ENCODE data around the gene AP4E1.
"Not testable (repeated sequence)": the region's sequence is repeated elsewhere in the genome, so short reads cannot be mapped to it uniquely, and the experiment has no call there.

The AP4E1 gene

GRCh38 chr15:51004103-51004551, 95.6 kb downstream of the AP4E1 start:
- no peak overlapping the region for H3K4me3 ChIP-seq (ENCODE audit: low read depth, low read length)
- peak; percentile 9 for DNase-seq (ENCODE audit: low read depth)

GRCh38 chr15:51006336-51006985, 98.0 kb downstream of the AP4E1 start:
- no peak for DNase-seq (ENCODE audit: low read depth)
- no peak overlapping the region for H3K4me3 ChIP-seq (ENCODE audit: low read depth, low read length)

DNA sequence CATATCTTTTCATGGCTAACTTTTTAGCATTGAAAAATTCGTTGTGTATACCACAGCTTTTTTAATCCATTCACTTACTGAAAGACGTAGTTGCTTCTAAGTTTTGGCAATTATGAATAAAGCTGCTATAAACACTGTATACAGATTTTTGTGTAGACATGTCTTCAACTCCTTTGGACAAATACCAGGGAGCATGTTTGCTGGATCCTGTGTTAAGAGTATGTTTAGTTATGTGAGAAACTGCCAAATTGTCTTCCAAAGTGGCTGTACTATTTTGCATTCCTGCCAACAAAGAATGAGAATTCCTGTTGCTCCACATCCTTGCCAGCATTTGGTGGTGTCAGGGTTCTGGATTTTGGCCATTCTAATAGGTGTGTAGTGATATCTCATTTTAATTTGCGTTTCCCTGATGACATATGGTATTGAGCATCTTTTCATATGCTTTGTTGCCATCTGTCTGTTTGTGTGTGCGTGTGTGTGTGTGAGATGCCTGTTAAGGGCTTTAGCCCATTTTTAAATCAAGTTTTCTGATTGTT, 98.7 kb downstream of the AP4E1 start:
- DNase-seq (ENCODE audit: low read depth) = no peak
- H3K4me3 ChIP-seq (ENCODE audit: low read depth, low read length) = no peak overlapping the region

DNA sequence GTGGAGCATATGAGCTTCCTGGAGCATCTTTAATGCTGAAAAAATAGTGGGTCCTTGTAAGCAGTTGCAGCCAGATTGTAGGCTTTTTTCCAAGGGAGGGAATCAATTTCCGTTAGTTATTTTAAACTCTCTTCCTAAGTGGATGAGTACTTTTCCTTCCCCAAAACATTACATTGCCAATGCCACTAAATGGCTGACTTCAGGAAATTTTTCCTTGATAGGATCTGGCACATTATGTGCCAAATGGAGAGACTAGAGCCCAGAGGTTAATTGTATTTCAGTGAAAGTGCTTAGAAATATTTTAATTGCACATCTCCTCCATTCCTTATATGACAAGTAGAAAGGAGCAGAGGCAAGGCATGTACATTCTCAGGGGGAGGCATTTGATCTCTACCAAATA, 102.7 kb downstream of the AP4E1 start:
- H3K4me3 ChIP-seq (ENCODE audit: low read depth, low read length) = no peak overlapping the region
- no peak for DNase-seq (ENCODE audit: low read depth)

- H3K4me3 ChIP-seq (ENCODE audit: low read depth, low read length) = no peak overlapping the region
- no peak for DNase-seq (ENCODE audit: low read depth)
Observed at GRCh38 chr15:51016615-51017014, 108.1 kb downstream of the AP4E1 start.

DNA sequence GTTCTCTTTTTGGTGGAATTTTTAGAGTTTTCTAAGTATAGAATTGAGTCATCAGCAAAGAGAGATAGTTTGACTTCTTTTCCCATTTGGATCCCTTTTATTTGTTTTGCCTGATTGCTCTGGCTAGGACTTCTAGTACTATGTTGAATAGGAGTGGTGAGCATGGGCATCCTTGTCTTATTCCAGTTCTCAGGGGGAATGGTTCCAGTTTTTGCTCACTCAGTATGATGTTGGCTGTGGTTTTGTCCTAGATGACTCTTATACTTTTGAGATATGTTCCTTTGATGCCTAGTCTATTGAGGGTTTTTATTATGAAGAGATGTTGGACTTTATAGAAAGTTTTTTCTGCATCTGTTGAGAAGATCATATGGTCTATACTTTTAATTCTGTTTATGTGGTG, 113.7 kb downstream of the AP4E1 start:
- H3K4me3 ChIP-seq (ENCODE audit: low read depth, low read length) = no peak overlapping the region
- no peak for DNase-seq (ENCODE audit: low read depth)

- no peak overlapping the region for H3K4me3 ChIP-seq (ENCODE audit: low read depth, low read length)
- DNase-seq (ENCODE audit: low read depth) = no peak
Observed at GRCh38 chr15:51023499-51023898, 115.0 kb downstream of the AP4E1 start.

DNA sequence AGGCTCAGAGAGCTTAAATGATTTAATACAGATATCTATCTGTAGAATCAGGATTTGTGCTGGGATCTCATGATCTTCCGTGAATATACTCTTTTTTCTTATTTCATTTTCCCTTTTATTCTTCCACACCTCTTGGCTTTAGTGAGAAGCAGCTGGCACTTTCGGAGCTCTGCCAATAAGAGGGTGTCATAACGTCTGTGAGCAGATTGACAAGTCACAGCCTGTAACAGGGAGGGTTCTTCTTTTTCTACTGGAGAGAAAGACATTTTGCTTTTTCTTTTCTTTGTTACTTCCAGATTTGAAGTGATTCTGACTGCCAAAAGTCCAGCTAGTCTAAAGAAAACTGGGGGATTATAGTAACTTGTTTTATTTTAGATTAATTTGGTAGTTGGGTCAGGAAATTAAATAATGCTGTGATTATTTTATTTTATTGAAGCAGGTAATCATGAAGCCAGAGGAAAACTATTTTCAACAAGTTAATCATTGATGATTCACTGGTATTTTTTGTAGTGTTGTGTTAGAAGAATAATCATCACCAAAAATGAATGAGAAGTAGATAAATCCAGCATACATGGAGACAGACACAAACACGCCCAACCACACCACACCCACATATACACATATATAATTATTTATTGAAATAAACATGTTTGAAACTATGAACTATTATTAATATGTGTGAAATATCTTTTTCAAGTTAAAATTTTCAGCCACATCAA, 116.4 kb downstream of the AP4E1 start:
- no peak overlapping the region for H3K4me3 ChIP-seq (ENCODE audit: low read depth, low read length)
- peak; percentile 4 for DNase-seq (ENCODE audit: low read depth)

DNA sequence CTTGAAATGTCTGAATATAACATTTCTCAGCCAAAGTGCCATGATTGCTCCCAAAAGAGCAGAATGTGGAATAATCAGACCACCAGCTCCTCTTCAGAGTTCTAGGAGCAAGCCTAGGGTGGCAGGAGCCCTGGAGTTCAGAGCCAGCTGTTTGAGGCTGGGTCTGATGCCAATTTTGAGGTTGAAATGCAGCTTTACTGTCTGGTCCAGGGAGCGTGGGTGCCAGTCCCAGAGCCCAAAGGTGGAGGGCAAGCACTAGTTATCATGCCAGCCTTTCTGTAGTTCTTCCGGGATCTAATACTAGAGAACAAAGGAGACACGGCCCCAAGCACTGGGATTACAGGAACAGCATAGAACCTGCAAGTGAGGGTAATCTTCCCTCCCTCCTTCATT, 117.0 kb downstream of the AP4E1 start:
- DNase-seq (ENCODE audit: low read depth) = no peak
- no peak overlapping the region for H3K4me3 ChIP-seq (ENCODE audit: low read depth, low read length)

- peak; percentile 47 for DNase-seq (ENCODE audit: low read depth)
- no peak overlapping the region for H3K4me3 ChIP-seq (ENCODE audit: low read depth, low read length)
Observed at GRCh38 chr15:51030649-51031316, 122.3 kb downstream of the AP4E1 start.

- H3K4me3 ChIP-seq (ENCODE audit: low read depth, low read length); DNase-seq (ENCODE audit: low read depth): not testable (repeated sequence)
Observed at GRCh38 chr15:51037474-51037873, 129.0 kb downstream of the AP4E1 start.

GRCh38 chr15:51038162-51038973, 129.9 kb downstream of the AP4E1 start:
- no peak for DNase-seq (ENCODE audit: low read depth)
- no peak overlapping the region for H3K4me3 ChIP-seq (ENCODE audit: low read depth, low read length)

DNA sequence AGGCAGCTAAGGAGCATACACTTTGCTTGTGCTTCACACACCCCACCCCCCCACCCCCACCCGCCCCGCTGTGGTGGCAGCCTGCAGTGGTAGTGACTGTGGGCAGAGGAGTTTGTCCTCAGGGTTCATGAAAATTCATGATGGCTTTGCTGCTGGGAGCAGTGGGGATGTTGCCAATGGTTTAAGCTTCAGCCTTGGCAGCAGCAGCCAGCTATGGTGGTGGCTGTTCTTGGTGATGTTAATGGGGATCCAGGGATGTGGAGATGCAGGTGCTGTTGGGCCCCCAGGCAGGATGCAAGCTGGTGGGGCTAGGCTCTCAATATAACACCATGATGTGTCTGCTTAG, 130.5 kb downstream of the AP4E1 start:
- DNase-seq (ENCODE audit: low read depth) = no peak

GRCh38 chr15:51044037-51044727, 135.7 kb downstream of the AP4E1 start:
- DNase-seq (ENCODE audit: low read depth) = no peak
- no peak overlapping the region for H3K4me3 ChIP-seq (ENCODE audit: low read depth, low read length)

More for the DNA sequence above, 130.5 kb downstream of the AP4E1 start:
- no peak overlapping the region for H3K4me3 ChIP-seq (ENCODE audit: low read depth, low read length)

DNA sequence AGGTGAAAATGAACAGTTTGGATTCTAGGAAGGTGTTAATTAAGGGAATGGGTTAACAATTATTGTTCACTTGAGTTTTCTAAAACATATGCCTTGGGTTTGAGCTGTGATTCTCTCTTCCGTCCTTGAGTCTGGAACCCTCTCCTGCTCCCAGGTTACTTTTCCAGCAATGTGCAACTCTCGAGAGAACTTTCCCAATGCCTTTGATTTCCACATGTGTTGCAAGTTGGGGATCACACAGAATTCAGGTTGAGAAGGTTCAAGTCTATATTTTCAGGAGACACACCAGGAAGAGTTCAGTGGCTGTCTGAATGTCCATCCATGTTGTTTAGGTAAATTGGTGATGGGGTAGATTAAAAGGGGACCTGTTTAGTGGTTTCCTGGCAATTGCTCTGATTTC, 137.5 kb downstream of the AP4E1 start:
- no peak overlapping the region for H3K4me3 ChIP-seq (ENCODE audit: low read depth, low read length)
- DNase-seq (ENCODE audit: low read depth) = no peak

- DNase-seq (ENCODE audit: low read depth) = no peak
- H3K4me3 ChIP-seq (ENCODE audit: low read depth, low read length) = no peak overlapping the region
Observed at GRCh38 chr15:51046799-51047449, 138.4 kb downstream of the AP4E1 start.

- no peak overlapping the region for H3K4me3 ChIP-seq (ENCODE audit: low read depth, low read length)
- no peak for DNase-seq (ENCODE audit: low read depth)
Observed at GRCh38 chr15:51048308-51048707, 139.8 kb downstream of the AP4E1 start.

DNA sequence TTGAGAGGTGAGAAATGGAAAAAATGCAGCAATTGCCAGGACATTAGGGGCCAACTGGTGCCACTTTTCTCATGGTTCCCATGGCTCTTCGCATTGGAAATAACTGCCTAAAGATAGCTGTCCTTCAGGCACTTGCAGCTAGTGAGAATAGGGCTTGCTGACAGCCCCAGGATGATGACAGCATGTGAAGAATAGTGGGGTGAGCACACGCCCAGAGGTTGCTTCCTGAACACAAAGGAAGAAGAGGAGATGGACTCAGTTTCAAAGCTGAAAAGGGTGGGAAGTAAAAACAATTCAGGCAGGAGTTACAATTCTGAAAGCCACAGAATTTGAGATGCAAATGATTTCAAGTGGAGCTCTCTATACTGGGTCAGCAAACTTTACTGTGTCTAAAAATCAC, 140.6 kb downstream of the AP4E1 start:
- H3K4me3 ChIP-seq (ENCODE audit: low read depth, low read length) = no peak overlapping the region
- DNase-seq (ENCODE audit: low read depth) = no peak

- no peak for DNase-seq (ENCODE audit: low read depth)
- H3K4me3 ChIP-seq (ENCODE audit: low read depth, low read length) = no peak overlapping the region
Observed at GRCh38 chr15:51051776-51052175, 143.3 kb downstream of the AP4E1 start.
